Right atrium auricular region (tissue), 2 donors: ENCODE data around the gene PNMA8A. TPM values are rescaled to one million over a fixed set of nuclear protein-coding genes. Genes with fewer than 3 reads are reported as not detected.
A peak's percentile ranks its signal among the peaks of the same experiment; 100 is the strongest.
"Not testable (repeated sequence)": the region's sequence is repeated elsewhere in the genome, so short reads cannot be mapped to it uniquely, and the experiment has no call there.

ENCODE experiments used
- DNase-seq: peaks from one replicate; pipeline ENCODE4 v3.0.0-alpha.2; 2019; ENCODE audit warnings: low spot score
- H3K27ac ChIP-seq, 2 donors: fragments of 200-600 bp; sonication (generic); 1 replicate in 1 of 2; 2 replicates in 1 of 2; pipeline ENCODE4 v1.5.1; 2016 to 2019
- H3K27me3 ChIP-seq, 2 donors: fragments of 200-600 bp; sonication (generic); one replicate each; pipeline versions ENCODE4 v1.5.1 to v1.6.0; 2017 to 2019
- H3K36me3 ChIP-seq: fragments of 200-600 bp; sonication (generic); one replicate; pipeline ENCODE4 v1.5.1; 2016
- H3K4me1 ChIP-seq, 2 donors: fragments of 200-600 bp; sonication (generic); one replicate each; pipeline versions ENCODE4 v1.5.1 to v1.6.0; 2017 to 2019
- H3K4me3 ChIP-seq, 2 donors: fragments of 200-600 bp; sonication (generic); 1 replicate in 1 of 2; 2 replicates in 1 of 2; pipeline ENCODE4 v1.5.1; 2017 to 2019; ENCODE audit warnings: mild to moderate bottlenecking in 1 of 2, moderate library complexity in 1 of 2
- H3K9me3 ChIP-seq, 2 donors: fragments of 200-600 bp; sonication (generic); one replicate each; pipeline ENCODE4 v1.5.1; 2019
- total RNA-seq, 2 donors: library from RNA; depleted of rRNA; stranded (reverse); fragments of >200 nt; gene quantifications; one replicate each; pipeline ENCODE4 v1.1.0, GENCODE V29; 2016
- TF ChIP-seq, protein P1 (sequence below), 2 donors: fragments of 200-600 bp; sonication (generic); IDR thresholded peaks; one replicate each; pipeline ENCODE4 v1.5.1; 2019; ENCODE audit warnings: antibody characterized with exemption in 2 of 2

Gene PNMA8A
- total RNA-seq, 2 donors from 2014 or later, result 9.9 to 16.6 TPM

DNA sequence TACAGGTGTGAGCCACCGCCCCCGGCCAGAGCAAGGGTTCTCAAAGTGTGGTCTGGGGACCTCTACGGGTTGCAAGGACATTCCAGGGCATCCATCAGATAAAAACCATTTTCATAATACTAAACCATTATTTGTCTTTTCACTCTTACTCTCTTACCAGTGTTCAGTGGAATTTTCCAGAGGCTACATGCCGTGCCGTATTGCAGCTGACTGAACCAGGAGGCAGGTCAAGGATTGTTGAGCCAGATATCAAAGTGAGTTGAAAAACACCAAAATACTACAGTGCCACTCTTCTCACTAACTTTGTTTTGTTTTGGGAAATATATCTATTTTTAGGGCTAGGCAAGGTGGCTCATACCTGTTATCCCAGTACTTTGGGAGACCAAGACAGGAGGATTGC lies 31.5 kb upstream of the PNMA8A start:
- no peaks in the 10 kb centered on the region for H3K9me3 ChIP-seq
- no peak overlapping the region for H3K4me3 ChIP-seq
- H3K27me3 ChIP-seq, result no peaks in the 10 kb centered on the region
- H3K27ac ChIP-seq, result no peak overlapping the region
- TF ChIP-seq, protein P1, sequence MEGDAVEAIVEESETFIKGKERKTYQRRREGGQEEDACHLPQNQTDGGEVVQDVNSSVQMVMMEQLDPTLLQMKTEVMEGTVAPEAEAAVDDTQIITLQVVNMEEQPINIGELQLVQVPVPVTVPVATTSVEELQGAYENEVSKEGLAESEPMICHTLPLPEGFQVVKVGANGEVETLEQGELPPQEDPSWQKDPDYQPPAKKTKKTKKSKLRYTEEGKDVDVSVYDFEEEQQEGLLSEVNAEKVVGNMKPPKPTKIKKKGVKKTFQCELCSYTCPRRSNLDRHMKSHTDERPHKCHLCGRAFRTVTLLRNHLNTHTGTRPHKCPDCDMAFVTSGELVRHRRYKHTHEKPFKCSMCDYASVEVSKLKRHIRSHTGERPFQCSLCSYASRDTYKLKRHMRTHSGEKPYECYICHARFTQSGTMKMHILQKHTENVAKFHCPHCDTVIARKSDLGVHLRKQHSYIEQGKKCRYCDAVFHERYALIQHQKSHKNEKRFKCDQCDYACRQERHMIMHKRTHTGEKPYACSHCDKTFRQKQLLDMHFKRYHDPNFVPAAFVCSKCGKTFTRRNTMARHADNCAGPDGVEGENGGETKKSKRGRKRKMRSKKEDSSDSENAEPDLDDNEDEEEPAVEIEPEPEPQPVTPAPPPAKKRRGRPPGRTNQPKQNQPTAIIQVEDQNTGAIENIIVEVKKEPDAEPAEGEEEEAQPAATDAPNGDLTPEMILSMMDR (IDR thresholded peaks at IDR 0.05), result no peak
- H3K4me1 ChIP-seq, result no peaks in the 10 kb centered on the region
- DNase-seq, result no peak
- no peaks in the 10 kb centered on the region for H3K36me3 ChIP-seq

DNA sequence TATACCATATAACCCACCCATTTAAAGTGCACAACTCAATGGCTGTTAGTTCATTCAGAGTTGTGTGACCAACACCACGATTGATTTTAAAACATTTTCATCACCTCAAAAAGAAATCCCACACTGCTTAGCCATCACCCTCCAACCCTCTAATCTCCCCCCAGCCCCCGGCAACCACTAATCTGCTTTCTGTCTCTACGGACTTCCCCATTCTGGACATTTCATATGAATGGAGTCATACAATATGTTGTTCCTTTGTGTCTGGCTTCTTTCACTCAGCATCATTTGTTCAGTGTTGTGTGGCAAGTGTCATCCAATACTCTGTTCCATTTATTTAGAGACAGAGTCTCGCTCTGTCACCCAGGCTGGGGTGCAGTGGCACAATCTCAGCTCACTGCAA lies 28.3 kb upstream of the PNMA8A start:
- no peak for DNase-seq
- Histone ChIP-seq H3K36me3 (no peaks in the 10 kb centered on the region), H3K27ac (no peak overlapping the region)

DNA sequence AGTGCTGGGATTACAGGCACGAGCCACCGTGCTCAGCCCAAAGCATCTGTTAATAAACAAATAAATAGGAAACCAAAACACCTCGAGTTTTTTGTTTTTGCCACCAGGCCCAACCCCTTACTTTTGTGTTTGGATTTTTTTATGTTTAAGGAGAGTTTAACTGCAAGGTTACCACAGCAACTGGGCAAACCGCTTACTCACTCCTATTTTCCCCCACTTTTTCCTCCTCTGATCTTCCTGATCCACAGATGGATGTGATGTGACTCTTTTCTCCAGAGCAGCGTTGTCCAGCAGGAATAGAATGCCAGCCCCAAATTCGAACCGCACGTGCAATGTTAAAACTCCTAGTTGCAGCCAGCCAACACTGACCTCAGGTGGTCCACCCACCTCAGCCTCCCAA lies 26.4 kb upstream of the PNMA8A start:
- H3K9me3 ChIP-seq, result no peaks in the 10 kb centered on the region
- no peaks in the 10 kb centered on the region for H3K36me3 ChIP-seq
- TF ChIP-seq, protein P1 (IDR thresholded peaks at IDR 0.05), result no peak
- no peak overlapping the region for H3K4me3 ChIP-seq
- no peak for DNase-seq
- H3K27me3 ChIP-seq, result no peaks in the 10 kb centered on the region
- H3K27ac ChIP-seq, result no peak overlapping the region
- peaks cover 0 to 27% of the 10 kb centered on the region in 2 donors for H3K4me1 ChIP-seq

More for the DNA sequence above, 28.3 kb upstream of the PNMA8A start:
- Histone ChIP-seq H3K4me1 (peaks cover 0 to 11% of the 10 kb centered on the region in 2 donors), H3K27me3 (no peaks in the 10 kb centered on the region), H3K4me3 (no peak overlapping the region), H3K9me3 (no peaks in the 10 kb centered on the region)
- TF ChIP-seq, protein P1 (IDR thresholded peaks at IDR 0.05), result no peak

DNA sequence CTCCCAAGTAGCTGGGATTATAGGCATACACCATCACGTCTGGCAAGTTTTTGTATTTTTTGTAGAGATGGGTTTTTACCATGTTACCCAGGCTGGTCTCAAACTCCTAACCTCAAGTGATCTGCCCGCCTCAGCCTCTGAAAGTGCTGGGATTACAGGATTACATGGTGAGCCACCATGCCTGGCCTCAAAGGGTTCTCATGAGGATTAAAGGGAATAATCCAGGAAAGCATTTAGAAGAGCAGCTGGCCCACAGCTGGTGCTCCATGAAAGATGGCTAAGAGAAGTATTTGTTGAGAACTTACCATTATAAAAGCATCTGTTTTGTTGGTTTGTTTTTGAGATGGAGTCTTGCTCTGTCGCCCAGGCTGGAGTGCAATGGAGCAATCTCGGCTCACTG lies 25.5 kb upstream of the PNMA8A start:
- DNase-seq, H3K27ac ChIP-seq, H3K9me3 ChIP-seq, H3K4me3 ChIP-seq, H3K36me3 ChIP-seq, H3K27me3 ChIP-seq: not testable (repeated sequence)
- peaks cover 0 to 30% of the 10 kb centered on the region in 2 donors for H3K4me1 ChIP-seq

DNA sequence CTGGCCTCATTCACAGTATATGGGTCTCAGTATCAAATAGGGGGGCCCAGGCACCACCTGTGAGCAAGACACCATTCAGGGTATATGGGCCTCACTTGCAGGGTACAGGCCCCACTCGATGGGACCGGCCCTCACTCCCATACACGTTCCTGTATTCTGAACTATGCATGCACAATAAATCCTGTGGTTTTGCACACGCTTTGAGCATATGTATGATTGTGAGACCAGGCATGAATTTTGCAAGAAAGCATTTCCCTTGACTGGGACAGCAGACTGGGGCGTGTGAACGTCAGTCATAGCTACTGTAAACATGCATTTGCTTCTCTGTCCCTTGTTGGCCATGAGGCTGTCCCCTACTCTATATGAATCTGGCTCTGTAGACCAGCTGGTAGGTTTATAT lies 24.9 kb upstream of the PNMA8A start:
- TF ChIP-seq, protein P1 (IDR thresholded peaks at IDR 0.05), result no peak
- H3K27me3 ChIP-seq, result no peaks in the 10 kb centered on the region
- no peak for DNase-seq
- no peaks in the 10 kb centered on the region for H3K9me3 ChIP-seq
- H3K4me3 ChIP-seq, result no peak overlapping the region
- no peak overlapping the region for H3K27ac ChIP-seq
- no peaks in the 10 kb centered on the region for H3K36me3 ChIP-seq
- peaks cover 0 to 30% of the 10 kb centered on the region in 2 donors for H3K4me1 ChIP-seq

DNA sequence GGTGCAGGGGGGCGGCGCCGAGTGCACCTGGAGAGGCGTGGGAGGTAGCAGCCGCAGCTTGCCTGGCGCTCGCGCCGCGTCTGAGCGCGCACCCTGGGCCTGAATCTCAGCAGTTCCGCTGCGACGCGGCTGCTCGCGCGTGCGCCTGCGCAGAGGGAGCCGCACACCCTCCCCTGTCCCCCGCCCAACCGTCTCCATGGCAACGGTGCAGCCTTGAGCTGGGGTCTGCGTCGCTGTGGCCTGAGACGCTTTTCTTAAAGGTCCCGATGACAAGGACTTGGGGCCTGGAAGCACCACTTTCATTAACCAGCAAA lies 24.4 kb upstream of the PNMA8A start, which contains the start of gene PNMA8B:
Gene PNMA8B, minus strand, starts transcription at position 82 of the 314 bp plus-strand sequence. CDS start 402 bp downstream, outside the sequence.
- no peak for DNase-seq
- no peaks in the 10 kb centered on the region for H3K9me3 ChIP-seq
- H3K4me3 ChIP-seq, result peak within 1 kb of the TSS; percentile 18 to 51
- H3K27me3 ChIP-seq, result no peaks in the 10 kb centered on the region
- H3K36me3 ChIP-seq, result no peaks in the 10 kb centered on the region
- TF ChIP-seq, protein P1 (IDR thresholded peaks at IDR 0.05), result no peak
- peaks cover 0 to 30% of the 10 kb centered on the region in 2 donors for H3K4me1 ChIP-seq
- H3K27ac ChIP-seq, result no peak within 1 kb of the TSS
